ENCODE results near the gene PLPP7. TPM values are rescaled to one million over a fixed set of nuclear protein-coding genes. Genes with fewer than 3 reads are reported as not detected.

The PLPP7 gene
- total RNA-seq, 2 donors from 2014 or later: 2.1 to 3.6 TPM

DNA sequence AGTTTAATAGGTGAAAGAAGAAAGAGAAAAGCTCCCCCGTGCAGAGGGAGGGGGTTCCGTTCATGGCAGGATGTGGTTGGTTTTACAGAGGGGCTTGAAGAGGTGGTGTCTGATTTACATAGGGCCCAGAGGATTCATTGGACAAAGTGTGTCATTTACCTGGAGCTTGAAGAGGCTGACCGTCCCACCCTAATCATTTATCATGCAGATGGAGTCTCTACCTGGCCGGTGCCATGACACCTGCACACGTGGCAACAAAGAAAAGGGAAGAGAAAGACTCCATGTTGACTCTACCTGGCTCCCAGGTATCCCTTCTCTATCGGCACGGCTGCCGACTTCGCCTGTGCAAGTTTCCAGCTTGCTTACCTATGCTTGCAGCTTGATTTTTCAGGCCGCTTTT, 69.0 kb downstream of the PLPP7 start:
- intact Hi-C loops (cut with DNase I): no loop called here
- ATAC-seq: no peak

More for the DNA sequence above, 69.0 kb downstream of the PLPP7 start:
- Histone ChIP-seq H3K27ac (no peak overlapping the region), H3K4me3 (no peak overlapping the region), H3K36me3 (replicated peaks in 1 of 2; ENCODE audit: insufficient read depth in 1 of 2, low read depth in 2 of 2) (no peaks in the 10 kb centered on the region), H3K27me3 (no peaks in the 10 kb centered on the region), H3K9me3 (no peaks in the 10 kb centered on the region), H3K4me1 (peaks cover 7% of the 10 kb centered on the region)
- TF ChIP-seq POLR2A (IDR thresholded peaks at IDR 0.05): no peak
- TF ChIP-seq, protein P1, sequence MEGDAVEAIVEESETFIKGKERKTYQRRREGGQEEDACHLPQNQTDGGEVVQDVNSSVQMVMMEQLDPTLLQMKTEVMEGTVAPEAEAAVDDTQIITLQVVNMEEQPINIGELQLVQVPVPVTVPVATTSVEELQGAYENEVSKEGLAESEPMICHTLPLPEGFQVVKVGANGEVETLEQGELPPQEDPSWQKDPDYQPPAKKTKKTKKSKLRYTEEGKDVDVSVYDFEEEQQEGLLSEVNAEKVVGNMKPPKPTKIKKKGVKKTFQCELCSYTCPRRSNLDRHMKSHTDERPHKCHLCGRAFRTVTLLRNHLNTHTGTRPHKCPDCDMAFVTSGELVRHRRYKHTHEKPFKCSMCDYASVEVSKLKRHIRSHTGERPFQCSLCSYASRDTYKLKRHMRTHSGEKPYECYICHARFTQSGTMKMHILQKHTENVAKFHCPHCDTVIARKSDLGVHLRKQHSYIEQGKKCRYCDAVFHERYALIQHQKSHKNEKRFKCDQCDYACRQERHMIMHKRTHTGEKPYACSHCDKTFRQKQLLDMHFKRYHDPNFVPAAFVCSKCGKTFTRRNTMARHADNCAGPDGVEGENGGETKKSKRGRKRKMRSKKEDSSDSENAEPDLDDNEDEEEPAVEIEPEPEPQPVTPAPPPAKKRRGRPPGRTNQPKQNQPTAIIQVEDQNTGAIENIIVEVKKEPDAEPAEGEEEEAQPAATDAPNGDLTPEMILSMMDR (IDR thresholded peaks at IDR 0.05): no peak
- 67% methylated on average over 10 of the region's 10 CpGs for WGBS, 2 donors
- DNase-seq: no peak

Other genes starting within 250 kb of the PLPP7 start
- gene AIF1L, start 193.2 kb upstream of the PLPP7 start, total RNA-seq: 10 to 100 TPM in 1 of 2 donors, 1 to 10 TPM in 1; 4.9 to 11.5 TPM
- 10 to 100 TPM; 24.7 to 29.6 TPM for gene NUP214, start 164.1 kb upstream of the PLPP7 start, total RNA-seq
- under 1 TPM; under 0.01 to 0.78 TPM for gene FAM78A, start 13.2 kb upstream of the PLPP7 start, total RNA-seq
- 100 to 1,000 TPM in 1 of 2 donors, 10 to 100 TPM in 1; 78.3 to 177 TPM for gene PRRC2B, start 104.4 kb downstream of the PLPP7 start, total RNA-seq
- gene POMT1, start 213.2 kb downstream of the PLPP7 start, total RNA-seq: 10 to 100 TPM; 22.1 to 34.6 TPM
- 10 to 100 TPM; 16.5 to 37.1 TPM for gene UCK1, start 241.5 kb downstream of the PLPP7 start, total RNA-seq